CD4-positive, alpha-beta memory T cell (primary cell): ENCODE data around the gene TBC1D14. TPM values are rescaled to one million over a fixed set of nuclear protein-coding genes. Genes with fewer than 3 reads are reported as not detected.

Experiments used
- CTCF ChIA-PET: fragments of 350-600 bp; sonication (Branson Sonifier 250); formaldehyde crosslinking; loops from one replicate; lab custom pipeline; 2021; ENCODE audit warnings: inconsistent platforms; ENCODE audit not compliant: partially characterized antibody; lab: Charles Lee
- POLR2A ChIA-PET: fragments of 350-600 bp; sonication (Branson Sonifier 250); formaldehyde crosslinking; loops from one replicate; lab custom pipeline; 2021; ENCODE audit not compliant: partially characterized antibody; lab: Charles Lee
- DNase-seq, 5 donors: peaks; one replicate each; pipeline versions ENCODE4 v3.0.0 to v3.0.0-alpha.2; 2020 to 2022; ENCODE audit warnings: mixed read lengths in 1 of 5
- H3K27ac ChIP-seq: one replicate; pipeline ENCODE4 v1.7.0; 2013; ENCODE audit warnings: low read depth, low read length
- H3K27me3 ChIP-seq: 2 replicates; pipeline ENCODE4 v1.7.0; 2013; ENCODE audit warnings: mild to moderate bottlenecking, low read length, moderate library complexity; ENCODE audit not compliant: insufficient read depth
- H3K36me3 ChIP-seq: 2 replicates; pipeline ENCODE4 v1.7.0; 2013; ENCODE audit warnings: mild to moderate bottlenecking, low read length, moderate library complexity; ENCODE audit not compliant: insufficient read depth
- H3K4me1 ChIP-seq: 2 replicates; pipeline ENCODE4 v1.7.0; 2013; ENCODE audit warnings: mild to moderate bottlenecking, low read length, moderate library complexity; ENCODE audit not compliant: insufficient read depth
- H3K4me3 ChIP-seq, 2 donors: one replicate each; pipeline ENCODE4 v1.7.0; 2013; ENCODE audit warnings: low read length in 2 of 2, mild to moderate bottlenecking in 1 of 2
- H3K9me3 ChIP-seq, 2 donors: one replicate each; pipeline ENCODE4 v1.7.0; 2013; ENCODE audit warnings: low read length in 2 of 2, control low read depth in 1 of 2; ENCODE audit not compliant: control insufficient read depth in 1 of 2
- H3K27ac Mint-ChIP-seq, 7 donors: one replicate each; pipeline ENCODE4 v1.8.0; 2020 to 2021; ENCODE audit warnings: mixed read lengths in 7 of 7, mild to moderate bottlenecking in 6 of 7, inconsistent platforms in 3 of 7, moderate library complexity in 3 of 7
- H3K27me3 Mint-ChIP-seq, 2 donors: one replicate each; pipeline ENCODE4 v1.8.0; 2020 to 2021; ENCODE audit warnings: mixed read lengths in 2 of 2
- H3K36me3 Mint-ChIP-seq, 2 donors: one replicate each; pipeline ENCODE4 v1.8.0; 2020 to 2021; ENCODE audit warnings: mixed read lengths in 2 of 2, inconsistent platforms in 1 of 2, mild to moderate bottlenecking in 1 of 2
- H3K4me1 Mint-ChIP-seq, 4 donors: one replicate each; pipeline ENCODE4 v1.8.0; 2020 to 2021; ENCODE audit warnings: mixed read lengths in 4 of 4, mild to moderate bottlenecking in 1 of 4
- H3K4me3 Mint-ChIP-seq, 8 donors: one replicate each; pipeline ENCODE4 v1.8.0; 2020 to 2021; ENCODE audit warnings: mixed read lengths in 8 of 8, mild to moderate bottlenecking in 7 of 8, moderate library complexity in 6 of 8, inconsistent platforms in 3 of 8
- H3K9me3 Mint-ChIP-seq, 8 donors: one replicate each; pipeline ENCODE4 v1.8.0; 2020 to 2021; ENCODE audit warnings: mixed read lengths in 8 of 8, mild to moderate bottlenecking in 5 of 8, inconsistent platforms in 3 of 8, moderate library complexity in 1 of 8
- intact Hi-C: fragments of 100-400 bp; cut with micrococcal nuclease; formaldehyde crosslinking; loops from one replicate; pipeline ENCODE4 v1.15.1; 2023
- polyA plus RNA-seq, 2 donors: library from polyadenylated mRNA; unstranded; fragments of 300-500 nt; fragmentation: Illumina TruSeq; gene quantifications; one replicate each; pipeline ENCODE4 v1.2.3, GENCODE V29; 2021
- total RNA-seq, 2 experiments: library from RNA; stranded (reverse); gene quantifications; one replicate each; pipeline ENCODE4 v1.2.3, GENCODE V29; 2021

TBC1D14 gene
- total and polyA plus RNA-seq, 4 experiments from 2014 or later = 40.7 to 80.7 (median 63.0) TPM

GRCh38 chr4:6884341-6884870 is 25.2 kb upstream of the TBC1D14 start:
- H3K27ac Mint-ChIP-seq = peak overlapping the region in 1 of 7 donors; percentile 46
- H3K36me3 Mint-ChIP-seq = peaks cover 32 to 37% of the 10 kb centered on the region in 2 donors
- POLR2A ChIA-PET = no interaction called here
- no peaks in the 10 kb centered on the region for H3K9me3 Mint-ChIP-seq
- no peak for DNase-seq
- Histone ChIP-seq H3K36me3 (peaks cover 15% of the 10 kb centered on the region), H3K4me1 (no peaks in the 10 kb centered on the region), H3K9me3 (no peaks in the 10 kb centered on the region), H3K27ac (no peak overlapping the region), H3K27me3 (no peaks in the 10 kb centered on the region), H3K4me3 (no peak overlapping the region)
- no peaks in the 10 kb centered on the region for H3K27me3 Mint-ChIP-seq
- no peak overlapping the region for H3K4me3 Mint-ChIP-seq
- intact Hi-C loops = no loop called here
- CTCF ChIA-PET = interaction anchor here (0.7 to 6.8 kb wide), 5 partner anchors 9 to 226 kb away, joined by 3 to 52 read pairs (median 3); no protein-coding TSS in a partner anchor
- H3K4me1 Mint-ChIP-seq = peaks cover 0 to 1% (median 0%) of the 10 kb centered on the region in 4 donors

GRCh38 chr4:6885953-6886557 is 23.6 kb upstream of the TBC1D14 start:
- H3K9me3 ChIP-seq = peaks cover 0 to 3% of the 10 kb centered on the region in 2 donors
- no peak overlapping the region for H3K27ac ChIP-seq
- Mint-ChIP-seq H3K27ac (no peak overlapping the region), H3K27me3 (no peaks in the 10 kb centered on the region), H3K36me3 (peaks cover 26 to 27% of the 10 kb centered on the region in 2 donors), H3K4me1 (peaks cover 0 to 5% (median 3%) of the 10 kb centered on the region in 4 donors), H3K9me3 (no peaks in the 10 kb centered on the region), H3K4me3 (no peak overlapping the region)
- H3K4me3 ChIP-seq = no peak overlapping the region
- no peaks in the 10 kb centered on the region for H3K4me1 ChIP-seq
- intact Hi-C loops = no loop called here
- no peaks in the 10 kb centered on the region for H3K27me3 ChIP-seq
- DNase-seq = no peak
- CTCF ChIA-PET = interaction anchor here (1.0 to 6.8 kb wide), 8 partner anchors 12 to 184 kb away, joined by 3 to 52 read pairs (median 4); no protein-coding TSS in a partner anchor
- H3K36me3 ChIP-seq = peaks cover 10% of the 10 kb centered on the region
- POLR2A ChIA-PET = interaction anchor here (0.7 to 1.4 kb wide), 7 partner anchors 13 to 212 kb away, joined by 3 to 5 read pairs (median 3); partner anchors contain the start of gene GRPEL1

GRCh38 chr4:6886886-6887285 is 22.7 kb upstream of the TBC1D14 start:
- Mint-ChIP-seq H3K4me1 (peaks cover 5 to 12% (median 9%) of the 10 kb centered on the region in 4 donors), H3K27ac (no peak overlapping the region), H3K4me3 (no peak overlapping the region), H3K36me3 (peaks cover 18% of the 10 kb centered on the region in 2 donors), H3K27me3 (no peaks in the 10 kb centered on the region), H3K9me3 (no peaks in the 10 kb centered on the region)
- Histone ChIP-seq H3K4me3 (no peak overlapping the region), H3K27me3 (no peaks in the 10 kb centered on the region), H3K27ac (no peak overlapping the region), H3K4me1 (peaks cover 8% of the 10 kb centered on the region), H3K9me3 (peaks cover 0 to 3% of the 10 kb centered on the region in 2 donors), H3K36me3 (peaks cover 1% of the 10 kb centered on the region)
- intact Hi-C loops = no loop called here
- no peak for DNase-seq
- ChIA-PET CTCF (interaction anchor here (1.0 to 6.8 kb wide), 7 partner anchors 13 to 169 kb away, joined by 3 to 52 read pairs (median 3); no protein-coding TSS in a partner anchor), POLR2A (interaction anchor here (1.1 to 1.4 kb wide), 4 partner anchors 14 to 181 kb away, joined by 3 read pairs; partner anchors contain the start of gene GRPEL1)

GRCh38 chr4:6887591-6888371 is 21.8 kb upstream of the TBC1D14 start:
- H3K27me3 Mint-ChIP-seq = no peaks in the 10 kb centered on the region
- H3K4me3 Mint-ChIP-seq = no peak overlapping the region
- Histone ChIP-seq H3K4me1 (peaks cover 17% of the 10 kb centered on the region), H3K27me3 (no peaks in the 10 kb centered on the region), H3K9me3 (peaks cover 0 to 3% of the 10 kb centered on the region in 2 donors), H3K36me3 (no peaks in the 10 kb centered on the region), H3K27ac (no peak overlapping the region), H3K4me3 (no peak overlapping the region)
- CTCF ChIA-PET = interaction anchor here (1.1 to 6.8 kb wide), 2 partner anchors 14 to 21 kb away, joined by 3 to 52 read pairs; no protein-coding TSS in a partner anchor
- peaks cover 12 to 21% (median 16%) of the 10 kb centered on the region in 4 donors for H3K4me1 Mint-ChIP-seq
- no peaks in the 10 kb centered on the region for H3K9me3 Mint-ChIP-seq
- POLR2A ChIA-PET = interaction anchor here (1.1 to 1.3 kb wide), 2 partner anchors 28 to 180 kb away, joined by 3 read pairs; partner anchors contain the start of gene GRPEL1
- no peak for DNase-seq
- intact Hi-C loops = no loop called here
- peaks cover 9% of the 10 kb centered on the region in 2 donors for H3K36me3 Mint-ChIP-seq
- no peak overlapping the region for H3K27ac Mint-ChIP-seq

- Mint-ChIP-seq H3K36me3 (peaks cover 2 to 4% of the 10 kb centered on the region in 2 donors), H3K9me3 (no peaks in the 10 kb centered on the region), H3K27me3 (no peaks in the 10 kb centered on the region), H3K27ac (no peak overlapping the region), H3K4me3 (no peak overlapping the region), H3K4me1 (peaks cover 12 to 28% (median 20%) of the 10 kb centered on the region in 4 donors)
- ChIA-PET CTCF (interaction anchor here (6.8 kb wide), 1 partner anchor 15 kb away, joined by 52 read pairs; no protein-coding TSS in a partner anchor), POLR2A (no interaction called here)
- peaks cover 20% of the 10 kb centered on the region for H3K4me1 ChIP-seq
- intact Hi-C loops = no loop called here
- no peaks in the 10 kb centered on the region for H3K27me3 ChIP-seq
- peaks cover 0 to 3% of the 10 kb centered on the region in 2 donors for H3K9me3 ChIP-seq
- no peak overlapping the region for H3K27ac ChIP-seq
- H3K4me3 ChIP-seq = no peak overlapping the region
- no peak for DNase-seq
- H3K36me3 ChIP-seq = no peaks in the 10 kb centered on the region
Observed at GRCh38 chr4:6888506-6889071, 21.0 kb upstream of the TBC1D14 start.

GRCh38 chr4:6889101-6889735 is 20.4 kb upstream of the TBC1D14 start:
- DNase-seq = no peak
- no peaks in the 10 kb centered on the region for H3K27me3 Mint-ChIP-seq
- peak overlapping the region in 1 of 7 donors; percentile 18 for H3K27ac Mint-ChIP-seq
- intact Hi-C loops = no loop called here
- H3K9me3 Mint-ChIP-seq = no peaks in the 10 kb centered on the region
- Histone ChIP-seq H3K27ac (no peak overlapping the region), H3K9me3 (peaks cover 0 to 3% of the 10 kb centered on the region in 2 donors), H3K4me1 (peaks cover 24% of the 10 kb centered on the region), H3K27me3 (no peaks in the 10 kb centered on the region), H3K4me3 (no peak overlapping the region), H3K36me3 (no peaks in the 10 kb centered on the region)
- ChIA-PET CTCF (no interaction called here), POLR2A (no interaction called here)
- no peak overlapping the region for H3K4me3 Mint-ChIP-seq
- H3K4me1 Mint-ChIP-seq = peaks cover 12 to 31% (median 21%) of the 10 kb centered on the region in 4 donors
- H3K36me3 Mint-ChIP-seq = peaks cover 1 to 4% of the 10 kb centered on the region in 2 donors
